Activated CD8-positive, alpha-beta memory T cell treated with anti-CD3 and anti-CD28 coated beads for 36 hours (primary cell): ENCODE data around the gene SCPEP1. TPM values are rescaled to one million over a fixed set of nuclear protein-coding genes. Genes with fewer than 3 reads are reported as not detected.

Experiments
- CTCF ChIA-PET: fragments of 350-600 bp; sonication (Branson Sonifier 250); formaldehyde crosslinking; loops from one replicate; lab custom pipeline; 2021; ENCODE audit warnings: antibody characterized with exemption; lab: Charles Lee
- POLR2A ChIA-PET: fragments of 350-600 bp; sonication (Branson Sonifier 250); formaldehyde crosslinking; loops from one replicate; lab custom pipeline; 2021; ENCODE audit warnings: antibody characterized with exemption; lab: Charles Lee
- total RNA-seq, 2 experiments: library from RNA; stranded (reverse); gene quantifications; one replicate each; pipeline ENCODE4 v1.2.3, GENCODE V29; 2021

Gene SCPEP1
- total RNA-seq, 2 experiments from 2014 or later = 24.4 to 25.6 TPM

- POLR2A ChIA-PET = interaction anchor here (0.7 kb wide), 1 partner anchor 97 kb away, joined by 4 read pairs; no protein-coding TSS in a partner anchor
- CTCF ChIA-PET = interaction anchor here (0.6 to 0.7 kb wide), 2 partner anchors 62 to 655 kb away, joined by 3 to 5 read pairs; no protein-coding TSS in a partner anchor
These were observed 9.4 kb downstream of the SCPEP1 start for GRCh38 chr17:56987283-56987834.

- ChIA-PET POLR2A (no interaction called here), CTCF (no interaction called here)
These were observed 11.1 kb downstream of the SCPEP1 start for GRCh38 chr17:56988901-56989572.

- ChIA-PET POLR2A (no interaction called here), CTCF (interaction anchor here (1.1 kb wide), 1 partner anchor 11 kb away, joined by 3 read pairs; no protein-coding TSS in a partner anchor)
These were observed 14.4 kb downstream of the SCPEP1 start for GRCh38 chr17:56992364-56992763.

GRCh38 chr17:56994009-56994792, 16.3 kb downstream of the SCPEP1 start:
- POLR2A ChIA-PET = no interaction called here
- CTCF ChIA-PET = no interaction called here

- CTCF ChIA-PET = no interaction called here
- POLR2A ChIA-PET = no interaction called here
These were observed 17.8 kb downstream of the SCPEP1 start for GRCh38 chr17:56995766-56996165.

- POLR2A ChIA-PET = no interaction called here
- CTCF ChIA-PET = interaction anchor here (0.5 kb wide), 1 partner anchor 16 kb away, joined by 3 read pairs; no protein-coding TSS in a partner anchor
These were observed 19.4 kb downstream of the SCPEP1 start for GRCh38 chr17:56997313-56997712.

- ChIA-PET POLR2A (no interaction called here), CTCF (no interaction called here)
These were observed 23.6 kb downstream of the SCPEP1 start for GRCh38 chr17:57001541-57001940.

GRCh38 chr17:57002904-57003303, 25.0 kb downstream of the SCPEP1 start:
- POLR2A ChIA-PET = interaction anchor here (0.7 kb wide), 1 partner anchor 15 kb away, joined by 3 read pairs; no protein-coding TSS in a partner anchor
- CTCF ChIA-PET = interaction anchor here (0.6 kb wide), 1 partner anchor 809 kb away, joined by 3 read pairs; no protein-coding TSS in a partner anchor

- ChIA-PET POLR2A (no interaction called here), CTCF (no interaction called here)
These were observed 27.1 kb downstream of the SCPEP1 start for GRCh38 chr17:57004944-57005579.

- ChIA-PET CTCF (no interaction called here), POLR2A (no interaction called here)
These were observed 28.1 kb downstream of the SCPEP1 start for GRCh38 chr17:57006040-57006439.

- POLR2A ChIA-PET = no interaction called here
- CTCF ChIA-PET = no interaction called here
These were observed 31.0 kb downstream of the SCPEP1 start for GRCh38 chr17:57008958-57009357.

GRCh38 chr17:57009737-57010445, 32.0 kb downstream of the SCPEP1 start:
- POLR2A ChIA-PET = no interaction called here
- CTCF ChIA-PET = interaction anchor here (0.5 to 1.6 kb wide), 2 partner anchors 28 to 444 kb away, joined by 3 to 4 read pairs; no protein-coding TSS in a partner anchor

- ChIA-PET CTCF (interaction anchor here (0.5 to 1.6 kb wide), 4 partner anchors 28 to 623 kb away, joined by 3 to 4 read pairs (median 3); no protein-coding TSS in a partner anchor), POLR2A (no interaction called here)
These were observed 32.6 kb downstream of the SCPEP1 start for GRCh38 chr17:57010487-57010886.

GRCh38 chr17:57011491-57012015, 33.6 kb downstream of the SCPEP1 start:
- CTCF ChIA-PET = interaction anchor here (1.1 kb wide), 1 partner anchor 34 kb away, joined by 3 read pairs; no protein-coding TSS in a partner anchor
- POLR2A ChIA-PET = no interaction called here

- CTCF ChIA-PET = no interaction called here
- POLR2A ChIA-PET = no interaction called here
These were observed 38.3 kb downstream of the SCPEP1 start for GRCh38 chr17:57016071-57016763.

- POLR2A ChIA-PET = no interaction called here
- CTCF ChIA-PET = no interaction called here
These were observed 38.8 kb downstream of the SCPEP1 start for GRCh38 chr17:57016764-57017116.

GRCh38 chr17:57017625-57018024, 39.7 kb downstream of the SCPEP1 start:
- POLR2A ChIA-PET = interaction anchor here (0.5 kb wide), 1 partner anchor 15 kb away, joined by 3 read pairs; no protein-coding TSS in a partner anchor
- CTCF ChIA-PET = no interaction called here

- CTCF ChIA-PET = no interaction called here
- POLR2A ChIA-PET = no interaction called here
These were observed 42.3 kb downstream of the SCPEP1 start for GRCh38 chr17:57020208-57020607.
